Muscle of leg (tissue), 11 donors: ENCODE measurements around the gene SHLD1. TPM values are rescaled to one million over a fixed set of nuclear protein-coding genes. Genes with fewer than 3 reads are reported as not detected.

Source experiments
- DNase-seq: peaks from one replicate; pipeline ENCODE4 v3.0.0; 2013
- H3K27ac ChIP-seq: one replicate; pipeline ENCODE4 v1.5.1; 2013; ENCODE audit warnings: mild to moderate bottlenecking, low read length, control low read depth
- H3K27me3 ChIP-seq: one replicate; pipeline ENCODE4 v1.6.1; 2013; ENCODE audit warnings: low read length; ENCODE audit not compliant: control insufficient read depth, insufficient read depth
- H3K36me3 ChIP-seq: one replicate; pipeline ENCODE4 v1.6.1; 2013; ENCODE audit warnings: low read length; ENCODE audit not compliant: control insufficient read depth, insufficient read depth
- H3K4me1 ChIP-seq: one replicate; pipeline ENCODE4 v1.6.1; 2013; ENCODE audit warnings: low read length; ENCODE audit not compliant: control insufficient read depth, insufficient read depth
- H3K4me3 ChIP-seq: one replicate; pipeline ENCODE4 v1.5.1; 2013; ENCODE audit warnings: low read length, control low read depth
- H3K9me3 ChIP-seq: replicated peaks from 2 replicates; pipeline ENCODE4 v1.6.1; 2013; ENCODE audit warnings: low read depth, low read length; ENCODE audit not compliant: control insufficient read depth
- WGBS: methylation state at CpG from one replicate; pipeline ENCODE4 v1.1.5; 2013; ENCODE audit warnings: missing lambda C conversion rate; ENCODE audit not compliant: insufficient coverage; 5-methylcytosine and 5-hydroxymethylcytosine counted together
- polyA plus RNA-seq, 8 donors: library from polyadenylated mRNA; unstranded; fragments of 120-200 nt; gene quantifications; one replicate each; pipeline versions ENCODE4 v1.2.1 to v1.2.3, GENCODE V29; 2013; ENCODE audit warnings: inconsistent platforms in 1 of 8, low replicate concordance in 1 of 8; ENCODE audit not compliant: insufficient read length in 8 of 8, insufficient read depth in 1 of 8
- total RNA-seq: library from RNA; stranded (reverse); fragments of 120-200 nt; gene quantifications from one replicate; pipeline ENCODE4 v1.2.4, GENCODE V29; 2013

SHLD1 gene
- total and polyA plus RNA-seq, 9 donors: 4.3 to 8.0 (median 6.1) TPM

- Histone ChIP-seq H3K4me3 (no peak overlapping the region), H3K27ac (no peak overlapping the region), H3K4me1 (no peaks in the 10 kb centered on the region), H3K27me3 (no peaks in the 10 kb centered on the region), H3K36me3 (no peaks in the 10 kb centered on the region), H3K9me3 (no peaks in the 10 kb centered on the region)
- no peak for DNase-seq
- WGBS: 95% methylated on average over 2 of the region's 5 CpGs
Observed at GRCh38 chr20:5809495-5809894, 59.3 kb downstream of the SHLD1 start.

- Histone ChIP-seq H3K27me3 (no peaks in the 10 kb centered on the region), H3K27ac (no peak overlapping the region), H3K4me1 (no peaks in the 10 kb centered on the region), H3K36me3 (no peaks in the 10 kb centered on the region), H3K9me3 (no peaks in the 10 kb centered on the region), H3K4me3 (no peak overlapping the region)
- 71% methylated on average over 2 of the region's 5 CpGs for WGBS
- peak; percentile 25 for DNase-seq
Observed at GRCh38 chr20:5810800-5811422, 60.7 kb downstream of the SHLD1 start.

- Histone ChIP-seq H3K9me3 (no peaks in the 10 kb centered on the region), H3K4me3 (no peak overlapping the region), H3K4me1 (no peaks in the 10 kb centered on the region), H3K27me3 (no peaks in the 10 kb centered on the region), H3K27ac (no peak overlapping the region), H3K36me3 (no peaks in the 10 kb centered on the region)
- DNase-seq: no peak
- WGBS: 100% methylated on average over 1 of the region's 4 CpGs
Observed at GRCh38 chr20:5811746-5812145, 61.5 kb downstream of the SHLD1 start.

- H3K9me3 ChIP-seq: no peaks in the 10 kb centered on the region
- no CpG with 5 or more reads among the region's 1 CpG for WGBS
- no peaks in the 10 kb centered on the region for H3K27me3 ChIP-seq
- H3K36me3 ChIP-seq: no peaks in the 10 kb centered on the region
- H3K4me3 ChIP-seq: no peak overlapping the region
- H3K4me1 ChIP-seq: no peaks in the 10 kb centered on the region
- no peak for DNase-seq
- H3K27ac ChIP-seq: no peak overlapping the region
Observed at GRCh38 chr20:5818346-5818681, 68.1 kb downstream of the SHLD1 start.

- H3K9me3 ChIP-seq: no peaks in the 10 kb centered on the region
- H3K36me3 ChIP-seq: no peaks in the 10 kb centered on the region
- no peaks in the 10 kb centered on the region for H3K4me1 ChIP-seq
- no CpG with 5 or more reads among the region's 1 CpG for WGBS
- no peak overlapping the region for H3K27ac ChIP-seq
- H3K27me3 ChIP-seq: no peaks in the 10 kb centered on the region
- no peak overlapping the region for H3K4me3 ChIP-seq
- DNase-seq: no peak
Observed at GRCh38 chr20:5820738-5821137, 70.5 kb downstream of the SHLD1 start.

GRCh38 chr20:5821627-5822215, 71.5 kb downstream of the SHLD1 start:
- no peaks in the 10 kb centered on the region for H3K27me3 ChIP-seq
- H3K4me3 ChIP-seq: no peak overlapping the region
- DNase-seq: no peak
- H3K9me3 ChIP-seq: no peaks in the 10 kb centered on the region
- no peaks in the 10 kb centered on the region for H3K4me1 ChIP-seq
- no peaks in the 10 kb centered on the region for H3K36me3 ChIP-seq
- WGBS: no CpG with 5 or more reads among the region's 4 CpGs
- no peak overlapping the region for H3K27ac ChIP-seq

GRCh38 chr20:5822569-5822968, 72.4 kb downstream of the SHLD1 start:
- no peaks in the 10 kb centered on the region for H3K27me3 ChIP-seq
- DNase-seq: no peak
- H3K27ac ChIP-seq: no peak overlapping the region
- H3K4me3 ChIP-seq: no peak overlapping the region
- WGBS: 36% methylated on average over 1 of the region's 3 CpGs
- H3K4me1 ChIP-seq: no peaks in the 10 kb centered on the region
- no peaks in the 10 kb centered on the region for H3K36me3 ChIP-seq
- no peaks in the 10 kb centered on the region for H3K9me3 ChIP-seq

- Histone ChIP-seq H3K4me3 (no peak overlapping the region), H3K4me1 (no peaks in the 10 kb centered on the region), H3K36me3 (no peaks in the 10 kb centered on the region), H3K27me3 (no peaks in the 10 kb centered on the region), H3K9me3 (no peaks in the 10 kb centered on the region), H3K27ac (no peak overlapping the region)
- WGBS: 37% methylated on average over 7 of the region's 9 CpGs
- no peak for DNase-seq
Observed at GRCh38 chr20:5825130-5825719, 75.0 kb downstream of the SHLD1 start.

GRCh38 chr20:5827098-5827853, 77.1 kb downstream of the SHLD1 start:
- no peak overlapping the region for H3K27ac ChIP-seq
- no peak for DNase-seq
- no peaks in the 10 kb centered on the region for H3K36me3 ChIP-seq
- H3K4me3 ChIP-seq: no peak overlapping the region
- H3K4me1 ChIP-seq: no peaks in the 10 kb centered on the region
- no peaks in the 10 kb centered on the region for H3K9me3 ChIP-seq
- H3K27me3 ChIP-seq: no peaks in the 10 kb centered on the region
- whole genome bisulfite sequencing: 80% methylated on average over 6 of the region's 15 CpGs

GRCh38 chr20:5827861-5828260, 77.7 kb downstream of the SHLD1 start:
- Histone ChIP-seq H3K4me1 (no peaks in the 10 kb centered on the region), H3K9me3 (no peaks in the 10 kb centered on the region), H3K27me3 (no peaks in the 10 kb centered on the region), H3K27ac (no peak overlapping the region), H3K36me3 (no peaks in the 10 kb centered on the region), H3K4me3 (no peak overlapping the region)
- WGBS: no CpG with 5 or more reads among the region's 1 CpG
- no peak for DNase-seq
